K562 (cell line): ENCODE measurements around the gene CARMIL1. TPM values are rescaled to one million over a fixed set of nuclear protein-coding genes. Genes with fewer than 3 reads are reported as not detected.

ENCODE experiments used
- ATAC-seq: fragments of 200-7000 bp; cut with Tn5 transposase; 3 replicates; pipeline ENCODE4 v1.9.1; 2020; ENCODE audit warnings: moderate library complexity
- BruUV-seq: library from RNA; stranded (reverse); fragments of 400-500 nt; replicated peaks from 2 replicates; lab custom pipeline; 2021; lab: Mats Ljungman, UMichigan
- CTCF ChIA-PET: fragments of 300-600 bp; formaldehyde crosslinking; extraction: SDS; loops from one replicate; lab custom pipeline; 2021; ENCODE audit warnings: low intra/inter-chr PET ratio; lab: Yijun Ruan, JAX
- POLR2A ChIA-PET: fragments of 300-600, 350-650 bp; sonication (Branson Sonifier 250); formaldehyde crosslinking; extraction: SDS; loops from one replicate; lab custom pipeline; 2021; ENCODE audit warnings: antibody characterized with exemption, inconsistent platforms; lab: Yijun Ruan, JAX
- DNase-seq, 4 experiments: peaks; one replicate each; pipeline versions ENCODE4 v3.0.0 to v3.0.0-alpha.2; 2011 to 2018; ENCODE audit warnings: low spot score in 3 of 4, mixed read lengths in 3 of 4; ENCODE audit errors: extremely low read depth in 1 of 4
- FAIRE-seq: peaks from 2 replicates; lab custom pipeline; 2011; peaks lifted over from hg19 to GRCh38; lab: Jason Lieb, UNC
- H2AFZ ChIP-seq: 2 replicates; pipeline ENCODE4 v1.6.0; 2011; ENCODE audit warnings: low read depth, low read length, control low read depth, inconsistent platforms
- H3K27ac ChIP-seq: fragments of 200-600 bp; 3 replicates; pipeline ENCODE4 v1.8.0; 2011; ENCODE audit warnings: low read depth, mild to moderate bottlenecking, control low read depth, inconsistent platforms, low read length, moderate library complexity, mixed read lengths; ENCODE audit errors: extremely low read depth
- H3K27me3 ChIP-seq, 2 experiments: fragments of 300-600 bp in 1 of 2; 2 replicates in 1 of 2; 3 replicates in 1 of 2; pipeline versions ENCODE4 v1.6.0 to v1.8.0; 2011; ENCODE audit warnings: inconsistent platforms in 2 of 2, low read length in 2 of 2, mild to moderate bottlenecking in 1 of 2, mixed read lengths in 1 of 2, moderate library complexity in 1 of 2; ENCODE audit not compliant: control insufficient read depth in 2 of 2, insufficient read depth in 2 of 2
- H3K36me3 ChIP-seq: fragments of 300-600 bp; 3 replicates; pipeline ENCODE4 v1.8.0; 2011; ENCODE audit warnings: mild to moderate bottlenecking, low read length, inconsistent platforms; ENCODE audit not compliant: control insufficient read depth, insufficient read depth
- H3K4me1 ChIP-seq, 2 experiments: fragments of 200-600 bp in 1 of 2; replicated peaks in 1 of 2; 2 replicates in 1 of 2; 3 replicates in 1 of 2; pipeline versions ENCODE4 v1.5.1 to v1.8.0; 2011; ENCODE audit warnings: inconsistent platforms in 2 of 2, low read length in 2 of 2, mild to moderate bottlenecking in 1 of 2, mixed read lengths in 1 of 2, moderate library complexity in 1 of 2; ENCODE audit not compliant: control insufficient read depth in 2 of 2, insufficient read depth in 2 of 2
- H3K4me2 ChIP-seq: 2 replicates; pipeline ENCODE4 v1.6.1; 2011; ENCODE audit warnings: low read length, control low read depth, inconsistent platforms, mixed read lengths; ENCODE audit not compliant: insufficient read depth
- H3K4me3 ChIP-seq: fragments of 200-600 bp; sonication (generic), shearing (Covaris generic); 2 replicates; pipeline ENCODE4 v1.5.1; 2016; ENCODE audit warnings: control low read depth, inconsistent platforms
- H3K79me2 ChIP-seq: fragments of 200-600 bp; 3 replicates; pipeline ENCODE4 v1.8.0; 2011; ENCODE audit warnings: low read length, inconsistent platforms; ENCODE audit not compliant: control insufficient read depth, insufficient read depth
- H3K9ac ChIP-seq, 2 experiments: 2 replicates each; pipeline versions ENCODE4 v1.6.0 to v1.6.1; 2011; ENCODE audit warnings: low read depth in 2 of 2, low read length in 2 of 2, control low read depth in 1 of 2, inconsistent platforms in 1 of 2, mild to moderate bottlenecking in 1 of 2, mixed read lengths in 1 of 2; ENCODE audit not compliant: insufficient read depth in 1 of 2
- H3K9me1 ChIP-seq: one replicate; pipeline ENCODE4 v1.6.0; 2011; ENCODE audit warnings: inconsistent platforms, mild to moderate bottlenecking, low read length, moderate library complexity; ENCODE audit not compliant: control insufficient read depth, insufficient read depth
- H3K9me3 ChIP-seq: replicated peaks from 2 replicates; pipeline ENCODE4 v1.5.1; 2011; ENCODE audit warnings: low read depth, low read length, inconsistent platforms; ENCODE audit not compliant: control insufficient read depth, insufficient read depth
- H4K20me1 ChIP-seq: replicated peaks from 2 replicates; pipeline ENCODE4 v1.6.1; 2011; ENCODE audit warnings: low read length, inconsistent platforms, mixed read lengths; ENCODE audit not compliant: control insufficient read depth, insufficient read depth
- BCOR ChIP-seq: fragments of 450-650 bp; IDR thresholded peaks from 2 replicates; pipeline ENCODE4 v1.6.1; 2016
- COPS2 ChIP-seq: fragments of 450-650 bp; conservative IDR thresholded peaks from 2 replicates; pipeline ENCODE4 v1.6.1; 2016; ENCODE audit warnings: mild to moderate bottlenecking, moderate library complexity
- CREB3 ChIP-seq: fragments of 450-650 bp; conservative IDR thresholded peaks from 2 replicates; pipeline ENCODE4 v1.6.1; 2016; ENCODE audit warnings: missing genetic modification characterization, low read depth, mild to moderate bottlenecking, missing compliant biosample characterization, moderate library complexity
- GTF2B ChIP-seq: IDR thresholded peaks from 2 replicates; pipeline ENCODE4 v1.6.1; 2011; ENCODE audit not compliant: insufficient read length; ENCODE audit errors: extremely low read depth
- HMG20A ChIP-seq: fragments of 450-650 bp; formaldehyde crosslinking; conservative IDR thresholded peaks from 2 replicates; pipeline ENCODE4 v1.4.0; 2020; ENCODE audit warnings: mild to moderate bottlenecking, mixed read lengths
- MED1 ChIP-seq: sonication (generic); formaldehyde crosslinking; IDR thresholded peaks from 2 replicates; pipeline ENCODE4 v1.8.1; 2023; ENCODE audit warnings: missing genetic modification reagents, borderline replicate concordance
- PYGO2 ChIP-seq: fragments of 450-650 bp; IDR thresholded peaks from 2 replicates; pipeline ENCODE4 v1.6.1; 2016; ENCODE audit warnings: mild to moderate bottlenecking, missing genetic modification characterization, moderate library complexity, missing compliant biosample characterization
- RBM14 ChIP-seq: fragments of 200-400 bp; formaldehyde crosslinking; IDR thresholded peaks from 2 replicates; pipeline ENCODE4 v1.6.1; 2018; ENCODE audit warnings: low read depth, mild to moderate bottlenecking, low read length, moderate library complexity, borderline replicate concordance; ENCODE audit not compliant: insufficient read depth
- RBM22 ChIP-seq: fragments of 200-400 bp; formaldehyde crosslinking; IDR thresholded peaks from 2 replicates; pipeline ENCODE4 v1.6.1; 2018; ENCODE audit warnings: low read length, low read depth; ENCODE audit not compliant: poor library complexity, severe bottlenecking
- U2AF1 ChIP-seq: fragments of 200-400 bp; formaldehyde crosslinking; optimal IDR thresholded peaks from 2 replicates; pipeline ENCODE3; 2017; ENCODE audit warnings: mild to moderate bottlenecking, low read depth, low read length, moderate library complexity
- ZNF146 ChIP-seq: IDR thresholded peaks from one replicate; pipeline ENCODE4 v1.6.1; 2018; ENCODE audit warnings: missing compliant biosample characterization; ENCODE audit not compliant: unreplicated experiment
- WGBS: fragments of 100-300 bp; shearing (Covaris generic); methylation state at CpG from one replicate; pipeline ENCODE4 v1.1.6; 2016; ENCODE audit warnings: low coverage, mixed read lengths; ENCODE audit not compliant: insufficient coverage; ENCODE audit errors: missing lambda C conversion rate; 5-methylcytosine and 5-hydroxymethylcytosine counted together
- in situ Hi-C: fragments of 300-500 bp; cut with MboI; formaldehyde crosslinking; loops from 4 replicates; pipeline ENCODE4 v1.15.0; 2018; ENCODE audit warnings: inconsistent platforms, mixed read lengths
- intact Hi-C: fragments of 100-400 bp; cut with micrococcal nuclease; formaldehyde crosslinking; loops from 2 replicates; pipeline ENCODE4 v1.14.2; 2022
- polyA plus RNA-seq, 8 experiments: library from polyadenylated mRNA; depleted of rRNA in 4 of 8; stranded (reverse) in 5 of 8; unstranded in 3 of 8; fragments of >200 nt; fragmentation: Nextera tagmentation in 2 of 8; fragmentation: Illumina TruSeq in 1 of 8; extraction: Ambion mirVana in 2 of 8; extraction: Trizol in 1 of 8; gene quantifications; 2 replicates each; pipeline versions ENCODE4 v1.2.1 to v1.2.3, GENCODE V29; 2011 to 2014; ENCODE audit warnings: inconsistent platforms in 1 of 8, missing spikeins in 1 of 8
- total RNA-seq, 7 experiments: library from RNA; depleted of rRNA in 6 of 7; stranded (reverse); fragments of >200 nt in 6 of 7; fragmentation: Illumina TruSeq in 2 of 7; extraction: Trizol in 2 of 7; gene quantifications; 2 replicates each; pipeline versions ENCODE4 v1.2.1 to v1.2.3, GENCODE V29; 2011 to 2021; ENCODE audit warnings: low replicate concordance in 1 of 7

CARMIL1 gene
- total and polyA plus RNA-seq, 9 of the 15 experiments (the other 6 are each of a cell fraction or from before 2014, with no cell fraction given) = 0.04 to 0.32 (median 0.10) TPM; not detected in 1

- TF ChIP-seq CREB3 = no peak
- TF ChIP-seq MED1 (CRISPR knock-in tag) = no peak
- TF ChIP-seq HMG20A (CRISPR knock-in tag) = no peak
- TF ChIP-seq RBM22 = no peak
- TF ChIP-seq ZNF146 (CRISPR knock-in tag) = no peak
- no peak for TF ChIP-seq GTF2B
- no peak for TF ChIP-seq BCOR
- no peak for TF ChIP-seq RBM14
Observed at GRCh38 chr6:25613415-25613814, 334.2 kb downstream of the CARMIL1 start (continued).

- peaks cover 2 to 7% of the 10 kb centered on the region in 2 experiments; a peak in 4 of 5 replicates for H3K27me3 ChIP-seq
- H3K4me2 ChIP-seq = no peak overlapping the region
- WGBS = 0% methylated on average over 4 of the region's 4 CpGs
- no peaks in the 10 kb centered on the region for H3K4me1 ChIP-seq
- H3K9ac ChIP-seq = no peak overlapping the region
- no TSS peak for BruUV-seq
- DNase-seq (no peak), ATAC-seq (no peak), FAIRE-seq (no peak)
- H3K27ac ChIP-seq = no peak overlapping the region
- no peak overlapping the region for H2AFZ ChIP-seq
- no peaks in the 10 kb centered on the region for H3K9me3 ChIP-seq
- in situ Hi-C loops (no loop called here), intact Hi-C loops (no loop called here)
- H3K79me2 ChIP-seq = no peaks in the 10 kb centered on the region
- POLR2A ChIA-PET = interaction anchor here (0.7 kb wide), 1 partner anchor 25 kb away, joined by 4 read pairs; no protein-coding TSS in a partner anchor
- H3K9me1 ChIP-seq = no peaks in the 10 kb centered on the region
- CTCF ChIA-PET = no interaction called here
- H4K20me1 ChIP-seq = no peaks in the 10 kb centered on the region
- TF ChIP-seq U2AF1 (no peak), PYGO2 (no peak), COPS2 (no peak)
- H3K4me3 ChIP-seq = no peak overlapping the region
- H3K36me3 ChIP-seq = no peaks in the 10 kb centered on the region
Observed at GRCh38 chr6:25614052-25614451, 334.9 kb downstream of the CARMIL1 start.
